GM12865 (cell line): ENCODE results near the gene CROCC.
"Not testable (repeated sequence)": the region's sequence is repeated elsewhere in the genome, so short reads cannot be mapped to it uniquely, and the experiment has no call there.

ENCODE experiments used
- DNase-seq: peaks from one replicate; pipeline ENCODE4 v3.0.0; 2010; ENCODE audit warnings: low read depth
- H3K4me3 ChIP-seq: 2 replicates; pipeline ENCODE4 v1.5.1; 2011; ENCODE audit warnings: mild to moderate bottlenecking, low read depth, low read length, control low read depth
- CTCF ChIP-seq: IDR thresholded peaks from 2 replicates; pipeline ENCODE4 v1.5.1; 2011; ENCODE audit warnings: low read length, control low read depth, low read depth, inconsistent platforms; ENCODE audit not compliant: insufficient read depth; ENCODE audit errors: missing control alignments

The CROCC gene

DNA sequence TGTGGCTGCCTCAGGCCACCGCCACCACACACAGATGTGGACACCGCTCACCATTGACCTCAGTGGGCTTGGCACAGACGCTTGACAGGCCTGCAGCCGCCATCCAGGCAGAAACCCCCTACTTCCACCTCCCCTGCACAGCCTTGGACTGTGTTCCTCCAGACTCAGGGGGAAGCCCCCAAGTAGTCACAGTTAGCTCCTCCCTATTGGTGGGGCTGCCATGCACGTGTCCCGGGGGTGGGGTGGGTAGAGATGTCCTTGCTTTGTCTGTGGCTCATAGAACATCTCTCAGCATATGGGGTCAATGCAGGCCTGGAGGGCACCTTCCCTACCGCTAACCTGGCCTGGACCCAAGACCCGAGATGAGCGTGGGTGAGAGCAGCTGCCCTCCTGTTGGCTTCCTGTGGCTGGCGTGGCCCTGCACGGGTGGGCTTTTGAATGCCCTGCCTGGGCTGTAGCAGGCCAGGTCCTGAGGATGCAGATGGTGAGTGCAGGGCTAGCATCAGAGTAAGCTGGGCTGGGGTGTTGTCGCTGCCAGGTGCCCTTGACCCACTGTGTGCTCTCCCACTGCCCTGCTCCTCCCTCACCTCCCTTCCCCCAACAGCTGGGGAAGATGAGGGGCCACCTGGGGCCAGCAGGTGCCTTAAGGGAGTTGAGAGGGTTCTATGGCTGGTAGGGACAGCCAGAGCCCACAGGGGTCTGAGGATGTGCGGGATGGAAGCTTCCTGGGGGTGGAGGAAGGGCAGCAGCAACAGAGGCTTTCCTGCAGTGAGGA is 6.2 kb downstream of the CROCC start:
- no peak for DNase-seq
- no peak overlapping the region for H3K4me3 ChIP-seq
- no peak for TF ChIP-seq CTCF

DNA sequence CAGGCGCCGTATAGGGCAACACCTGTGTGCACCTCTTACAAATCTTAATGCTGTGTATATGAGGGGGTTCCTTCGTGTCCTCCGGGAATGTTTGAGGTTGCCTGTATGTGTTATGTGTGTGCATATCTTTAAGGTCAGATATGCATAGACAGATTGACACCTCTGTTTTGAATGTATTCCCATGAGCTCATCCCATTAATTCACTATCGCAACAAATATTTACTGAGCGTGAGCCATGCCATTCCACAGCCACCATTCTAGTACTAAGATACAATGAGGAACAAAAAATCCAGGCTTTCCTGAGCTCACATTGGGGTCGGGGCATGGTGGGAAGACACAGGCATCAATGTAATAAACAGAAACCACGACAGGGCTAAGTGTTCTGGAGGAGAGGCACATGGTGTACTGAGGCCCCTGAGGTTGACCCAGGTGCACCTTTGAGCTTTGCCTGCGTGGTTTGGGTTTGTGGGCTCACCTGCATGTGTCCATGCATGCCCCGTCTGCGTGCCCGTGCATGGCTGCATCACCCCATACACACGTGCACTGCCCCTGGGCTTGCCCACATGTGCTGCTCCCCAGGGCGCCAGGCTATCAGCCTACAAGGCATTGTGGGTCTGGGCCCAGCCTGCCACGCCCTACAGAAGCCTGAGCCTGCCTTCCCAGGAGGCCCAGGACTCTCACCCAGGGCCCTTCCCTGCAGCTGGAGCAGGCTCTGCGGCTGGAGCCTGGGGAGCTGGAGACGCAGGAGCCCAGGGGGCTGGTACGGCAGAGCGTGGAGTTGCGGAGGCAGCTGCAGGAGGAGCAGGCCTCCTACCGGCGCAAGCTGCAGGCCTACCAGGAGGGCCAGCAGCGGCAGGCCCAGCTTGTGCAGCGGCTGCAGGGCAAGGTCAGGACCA is 7.7 kb downstream of the CROCC start:
- H3K4me3 ChIP-seq, DNase-seq: not testable (repeated sequence)

DNA sequence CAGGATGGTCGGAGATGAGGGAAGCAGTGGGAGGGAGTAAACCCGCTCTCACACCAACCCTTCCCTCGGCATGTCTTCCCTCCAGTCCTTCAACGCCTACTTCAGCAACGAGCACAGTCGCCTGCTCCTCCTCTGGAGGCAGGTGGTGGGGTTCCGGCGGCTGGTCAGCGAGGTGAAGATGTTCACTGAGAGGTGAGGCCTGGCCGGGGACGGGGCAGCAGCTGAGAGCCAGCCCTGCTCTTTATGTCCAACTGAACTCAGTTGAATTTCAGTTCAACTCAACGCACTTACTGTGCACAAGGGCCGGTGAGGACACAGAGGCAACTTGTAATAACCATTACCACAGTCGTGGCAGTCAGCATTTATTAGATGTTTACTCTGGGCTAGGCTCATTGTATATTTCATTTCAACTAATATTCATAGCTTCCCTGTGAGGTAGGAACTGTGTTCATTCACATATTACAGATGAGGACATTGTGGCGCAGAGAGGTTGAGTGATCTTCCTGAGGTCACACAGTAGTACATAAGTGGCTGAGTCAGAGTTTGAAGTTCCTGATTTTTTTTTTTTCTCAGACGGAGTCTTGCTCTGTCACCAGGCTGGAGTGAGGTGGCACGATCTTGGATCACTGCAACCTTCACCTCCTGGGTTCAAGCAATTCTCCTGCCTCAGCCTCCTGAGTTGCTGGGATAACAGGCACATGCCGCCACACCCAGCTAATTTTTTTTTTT is 9.6 kb downstream of the CROCC start:
- not testable (repeated sequence) for H3K4me3 ChIP-seq, DNase-seq

DNA sequence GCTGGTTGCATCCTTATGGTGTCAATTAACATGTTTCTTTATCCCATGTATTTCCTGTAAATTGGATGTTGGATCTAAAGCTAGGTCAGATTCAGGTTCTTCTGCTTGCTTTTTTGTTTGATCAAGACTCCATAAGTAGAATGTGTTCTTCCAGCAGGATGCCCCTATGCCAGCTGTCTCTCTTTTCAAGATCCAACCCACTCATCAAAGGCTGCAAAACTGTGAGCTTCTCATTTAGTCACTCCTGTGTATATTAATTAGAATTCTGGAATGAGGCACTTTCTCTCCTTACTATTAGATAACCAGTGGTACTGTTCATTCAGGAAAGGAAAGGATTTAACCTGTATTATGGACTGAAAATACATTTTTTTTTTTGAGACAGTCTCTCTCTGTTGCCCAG is 12.2 kb downstream of the CROCC start:
- DNase-seq, H3K4me3 ChIP-seq: not testable (repeated sequence)

DNA sequence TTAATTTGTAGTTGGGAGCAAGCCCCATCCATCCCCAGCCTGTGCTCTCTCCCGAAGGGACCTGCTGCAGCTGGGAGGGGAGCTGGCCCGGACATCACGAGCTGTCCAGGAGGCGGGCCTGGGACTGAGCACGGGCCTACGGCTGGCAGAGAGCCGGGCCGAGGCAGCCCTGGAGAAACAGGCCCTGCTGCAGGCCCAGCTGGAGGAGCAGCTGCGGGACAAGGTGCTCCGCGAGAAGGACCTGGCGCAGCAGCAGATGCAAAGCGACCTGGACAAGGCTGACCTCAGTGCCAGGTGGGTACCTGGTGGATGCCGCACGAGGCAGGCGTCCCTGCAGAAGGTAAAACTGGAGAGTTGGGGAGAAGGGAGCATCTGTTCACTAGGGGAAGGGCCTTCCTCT is 14.8 kb downstream of the CROCC start:
- not testable (repeated sequence) for H3K4me3 ChIP-seq, DNase-seq

DNA sequence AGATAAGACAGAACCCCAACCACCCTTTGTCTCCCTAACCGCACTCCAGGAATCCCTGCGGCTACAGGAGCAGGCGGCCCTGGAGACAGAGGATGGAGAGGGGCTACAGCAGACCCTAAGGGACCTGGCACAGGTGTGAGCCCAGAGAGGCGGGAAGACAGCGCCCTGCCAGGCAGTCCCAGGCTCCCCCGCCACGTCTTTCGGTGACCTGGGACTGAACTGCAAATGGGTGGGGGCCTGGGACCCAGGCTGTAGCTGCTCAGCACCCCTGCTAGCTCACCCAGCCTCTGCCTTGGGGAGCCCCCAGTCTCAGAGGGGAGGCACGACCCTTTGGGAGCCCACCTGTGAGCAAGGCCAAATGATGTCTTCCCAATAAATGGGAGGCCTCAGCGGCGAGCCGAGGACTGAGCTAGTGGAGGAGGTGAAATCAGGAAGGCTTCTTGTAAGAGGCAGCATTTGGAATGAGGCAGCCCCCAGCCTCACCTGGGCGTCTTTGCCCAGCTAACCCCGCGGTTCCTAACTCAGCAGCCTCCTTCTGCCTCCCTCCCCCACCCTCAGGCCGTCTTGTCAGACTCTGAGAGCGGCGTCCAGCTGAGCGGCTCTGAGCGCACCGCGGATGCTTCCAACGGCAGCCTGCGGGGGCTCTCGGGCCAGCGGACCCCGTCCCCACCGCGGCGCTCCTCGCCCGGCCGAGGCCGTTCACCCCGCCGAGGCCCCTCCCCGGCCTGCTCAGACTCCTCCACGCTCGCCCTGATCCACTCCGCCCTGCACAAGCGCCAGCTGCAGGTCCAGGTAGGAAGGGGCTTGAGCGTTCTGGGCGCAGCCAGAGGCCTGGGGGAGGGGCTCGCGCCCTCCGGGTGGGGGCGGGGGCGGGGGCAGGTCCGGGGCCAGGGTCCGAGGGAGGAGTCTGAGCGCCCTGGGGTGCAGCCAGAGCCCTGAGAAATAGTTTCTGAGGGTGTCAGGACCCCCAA is 16.9 kb downstream of the CROCC start:
- TF ChIP-seq CTCF = no peak
- no peak overlapping the region for H3K4me3 ChIP-seq
- DNase-seq = no peak

DNA sequence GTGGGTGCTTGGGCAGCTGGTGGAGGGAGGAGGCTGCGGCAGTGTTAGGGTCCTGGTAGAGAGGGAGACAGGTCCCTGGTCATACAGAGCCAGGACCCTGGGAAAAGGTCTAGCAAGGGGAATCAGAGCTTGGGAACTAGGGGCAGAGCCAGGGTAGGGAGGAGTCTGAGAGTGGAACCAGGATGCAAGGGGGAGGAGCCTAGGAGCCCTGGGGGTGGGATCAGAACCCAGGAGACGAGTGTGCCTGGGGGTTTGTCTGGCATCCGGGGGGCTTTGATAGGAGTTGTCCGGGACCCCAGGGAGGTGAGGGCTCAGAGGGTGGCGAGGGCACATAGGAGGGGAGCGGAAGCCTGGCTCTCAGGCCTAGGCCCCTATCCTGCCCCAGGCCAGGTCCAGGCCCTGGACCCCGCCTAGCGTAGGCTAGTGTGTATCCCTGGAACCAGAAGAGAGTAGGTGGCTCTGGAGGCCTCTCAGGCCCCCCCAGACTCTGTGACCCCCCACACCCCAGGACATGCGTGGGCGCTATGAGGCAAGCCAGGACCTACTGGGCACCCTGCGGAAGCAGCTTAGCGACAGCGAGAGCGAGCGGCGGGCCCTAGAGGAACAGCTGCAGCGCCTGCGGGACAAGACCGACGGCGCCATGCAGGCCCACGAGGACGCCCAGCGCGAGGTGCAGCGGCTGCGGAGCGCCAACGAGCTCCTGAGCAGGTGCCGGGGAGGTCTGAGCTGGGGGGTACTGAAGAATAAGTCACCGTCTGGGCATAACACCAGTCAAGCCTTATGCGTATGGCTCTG is 17.9 kb downstream of the CROCC start:
- H3K4me3 ChIP-seq, DNase-seq: not testable (repeated sequence)

DNA sequence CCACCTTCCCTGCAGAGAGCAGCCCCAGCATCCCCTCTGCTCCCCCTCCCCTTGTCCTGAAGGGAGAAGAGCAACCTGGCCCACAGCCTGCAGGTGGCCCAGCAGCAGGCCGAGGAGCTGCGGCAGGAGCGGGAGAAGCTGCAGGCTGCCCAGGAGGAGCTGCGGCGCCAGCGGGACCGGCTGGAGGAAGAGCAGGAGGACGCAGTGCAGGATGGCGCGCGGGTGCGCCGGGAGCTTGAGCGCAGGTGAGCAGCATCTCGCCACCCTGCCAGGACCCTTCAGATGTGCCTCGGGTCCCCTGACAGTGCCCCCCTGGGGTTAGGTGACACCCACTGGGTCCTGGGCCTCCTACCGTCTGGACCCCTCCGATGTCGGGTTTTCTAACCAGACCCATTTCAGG is 22.3 kb downstream of the CROCC start:
- no peak for DNase-seq
- no peak overlapping the region for H3K4me3 ChIP-seq
- TF ChIP-seq CTCF = no peak

- DNase-seq, H3K4me3 ChIP-seq: not testable (repeated sequence)
Measured at GRCh38 chr1:16945512-16945911, 23.8 kb downstream of the CROCC start.

DNA sequence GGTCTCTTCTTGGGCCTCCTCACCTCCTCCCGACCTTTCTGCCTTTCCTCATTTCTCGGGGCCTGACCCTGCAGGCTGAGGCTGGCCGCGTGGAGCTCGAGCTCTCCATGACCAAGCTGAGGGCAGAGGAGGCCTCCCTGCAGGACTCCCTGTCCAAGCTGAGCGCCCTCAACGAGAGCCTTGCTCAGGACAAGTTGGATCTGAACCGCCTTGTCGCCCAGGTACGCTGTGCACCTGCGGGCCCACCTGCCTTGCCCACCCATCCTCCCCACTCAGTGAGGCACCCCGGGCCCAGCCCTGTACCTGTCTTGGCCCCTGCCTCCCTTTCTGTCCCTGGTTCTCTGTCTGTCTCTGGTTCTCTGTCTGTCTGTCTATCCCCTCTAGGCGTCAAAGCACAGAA is 24.5 kb downstream of the CROCC start:
- not testable (repeated sequence) for DNase-seq, H3K4me3 ChIP-seq
